ENCODE results near the gene REEP2.

The REEP2 gene

GRCh38 chr5:138466125-138466899 is 27.5 kb downstream of the REEP2 start:
- Histone ChIP-seq H4K12ac (ENCODE audit: low read depth, low read length) (no peak overlapping the region), H2AK5ac (ENCODE audit: low read length) (no peak overlapping the region), H2BK5ac (ENCODE audit: low read depth, low read length, poor library complexity) (no peak overlapping the region), H2AFZ (ENCODE audit: insufficient read depth, low read length, poor library complexity) (no peak overlapping the region), H3K27ac (ENCODE audit: low read depth, low read length) (no peak overlapping the region), H4K91ac (ENCODE audit: low read depth, low read length) (no peak overlapping the region), H3K9ac (ENCODE audit: low read length) (no peak overlapping the region), H3K4me3 (ENCODE audit: low read depth, low read length) (peak overlapping the region; percentile 78), H3K79me1 (ENCODE audit: low read length) (peaks cover 11% of the 10 kb centered on the region), H3K4ac (ENCODE audit: low read depth, low read length) (no peak overlapping the region), H3K14ac (ENCODE audit: low read length) (no peak overlapping the region), H3K4me1 (ENCODE audit: control insufficient read depth in 1 of 2, insufficient read depth in 2 of 2, low read length in 2 of 2) (peaks cover 7 to 10% of the 10 kb centered on the region in 2 experiments), H3K9me3 (ENCODE audit: insufficient read depth, low read depth, low read length) (peaks cover 3% of the 10 kb centered on the region), H2BK12ac (ENCODE audit: low read length) (no peak overlapping the region), H3K36me3 (ENCODE audit: control insufficient read depth in 1 of 2, insufficient read depth in 2 of 2, low read length in 2 of 2) (peaks cover 7 to 10% of the 10 kb centered on the region in 2 experiments), H3K79me2 (ENCODE audit: control insufficient read depth, insufficient read depth, low read length, poor library complexity) (peaks cover 4% of the 10 kb centered on the region), H3K23ac (ENCODE audit: low read length) (no peak overlapping the region), H3K18ac (ENCODE audit: low read length) (no peak overlapping the region), H2BK120ac (ENCODE audit: insufficient read depth, low read length, poor library complexity) (no peak overlapping the region), H3K27me3 (ENCODE audit: insufficient read depth, low read length) (no peaks in the 10 kb centered on the region), H4K8ac (ENCODE audit: low read depth, low read length) (no peak overlapping the region), H3K4me2 (ENCODE audit: low read length) (peak overlapping the region; percentile 98)
- no CpG with 5 or more reads among the region's 39 CpGs for WGBS (ENCODE audit: extremely low coverage, insufficient coverage, insufficient read length)
- DNase-seq = peak in 1 of 2 donors; percentile 24

GRCh38 chr5:138466900-138467710 is 28.2 kb downstream of the REEP2 start:
- H2BK5ac ChIP-seq (ENCODE audit: low read depth, low read length, poor library complexity) = no peak overlapping the region
- H4K8ac ChIP-seq (ENCODE audit: low read depth, low read length) = no peak overlapping the region
- H4K12ac ChIP-seq (ENCODE audit: low read depth, low read length) = no peak overlapping the region
- peaks cover 3% of the 10 kb centered on the region for H3K9me3 ChIP-seq (ENCODE audit: insufficient read depth, low read depth, low read length)
- WGBS (ENCODE audit: extremely low coverage, insufficient coverage, insufficient read length) = no CpG with 5 or more reads among the region's 45 CpGs
- peaks cover 11% of the 10 kb centered on the region for H3K79me1 ChIP-seq (ENCODE audit: low read length)
- peaks cover 7 to 10% of the 10 kb centered on the region in 2 experiments for H3K4me1 ChIP-seq (ENCODE audit: control insufficient read depth in 1 of 2, insufficient read depth in 2 of 2, low read length in 2 of 2)
- peak overlapping the region; percentile 98 for H3K4me2 ChIP-seq (ENCODE audit: low read length)
- H3K27me3 ChIP-seq (ENCODE audit: insufficient read depth, low read length) = no peaks in the 10 kb centered on the region
- no peak overlapping the region for H3K18ac ChIP-seq (ENCODE audit: low read length)
- H3K23ac ChIP-seq (ENCODE audit: low read length) = no peak overlapping the region
- no peak overlapping the region for H2BK12ac ChIP-seq (ENCODE audit: low read length)
- H2AK5ac ChIP-seq (ENCODE audit: low read length) = no peak overlapping the region
- no peak overlapping the region for H3K4ac ChIP-seq (ENCODE audit: low read depth, low read length)
- H4K91ac ChIP-seq (ENCODE audit: low read depth, low read length) = no peak overlapping the region
- H2AFZ ChIP-seq (ENCODE audit: insufficient read depth, low read length, poor library complexity) = no peak overlapping the region
- H3K4me3 ChIP-seq (ENCODE audit: low read depth, low read length) = no peak overlapping the region
- peaks cover 7 to 10% of the 10 kb centered on the region in 2 experiments for H3K36me3 ChIP-seq (ENCODE audit: control insufficient read depth in 1 of 2, insufficient read depth in 2 of 2, low read length in 2 of 2)
- H3K9ac ChIP-seq (ENCODE audit: low read length) = no peak overlapping the region
- peak in 1 of 2 donors; percentile 16 for DNase-seq
- no peak overlapping the region for H3K14ac ChIP-seq (ENCODE audit: low read length)
- no peak overlapping the region for H2BK120ac ChIP-seq (ENCODE audit: insufficient read depth, low read length, poor library complexity)
- H3K79me2 ChIP-seq (ENCODE audit: control insufficient read depth, insufficient read depth, low read length, poor library complexity) = peaks cover 4% of the 10 kb centered on the region
- no peak overlapping the region for H3K27ac ChIP-seq (ENCODE audit: low read depth, low read length)

DNA sequence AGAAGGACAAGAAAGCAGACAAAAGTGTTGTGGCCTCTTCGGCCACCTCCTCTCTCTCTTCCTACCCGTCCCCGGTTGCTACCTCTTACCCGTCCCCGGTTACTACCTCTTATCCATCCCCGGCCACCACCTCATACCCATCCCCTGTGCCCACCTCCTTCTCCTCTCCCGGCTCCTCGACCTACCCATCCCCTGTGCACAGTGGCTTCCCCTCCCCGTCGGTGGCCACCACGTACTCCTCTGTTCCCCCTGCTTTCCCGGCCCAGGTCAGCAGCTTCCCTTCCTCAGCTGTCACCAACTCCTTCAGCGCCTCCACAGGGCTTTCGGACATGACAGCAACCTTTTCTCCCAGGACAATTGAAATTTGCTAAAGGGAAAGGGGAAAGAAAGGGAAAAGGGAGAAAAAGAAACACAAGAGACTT is 28.9 kb downstream of the REEP2 start:
- Histone ChIP-seq H3K23ac (ENCODE audit: low read length) (no peak overlapping the region), H3K4me3 (ENCODE audit: low read depth, low read length) (no peak overlapping the region), H3K4me1 (ENCODE audit: control insufficient read depth in 1 of 2, insufficient read depth in 2 of 2, low read length in 2 of 2) (peaks cover 7 to 10% of the 10 kb centered on the region in 2 experiments), H3K9me3 (ENCODE audit: insufficient read depth, low read depth, low read length) (peaks cover 3% of the 10 kb centered on the region), H2AK5ac (ENCODE audit: low read length) (no peak overlapping the region), H4K8ac (ENCODE audit: low read depth, low read length) (no peak overlapping the region), H3K79me1 (ENCODE audit: low read length) (peaks cover 11% of the 10 kb centered on the region), H2BK5ac (ENCODE audit: low read depth, low read length, poor library complexity) (no peak overlapping the region), H4K91ac (ENCODE audit: low read depth, low read length) (no peak overlapping the region), H2AFZ (ENCODE audit: insufficient read depth, low read length, poor library complexity) (no peak overlapping the region), H4K12ac (ENCODE audit: low read depth, low read length) (no peak overlapping the region), H3K14ac (ENCODE audit: low read length) (no peak overlapping the region), H3K79me2 (ENCODE audit: control insufficient read depth, insufficient read depth, low read length, poor library complexity) (peaks cover 4% of the 10 kb centered on the region), H3K36me3 (ENCODE audit: control insufficient read depth in 1 of 2, insufficient read depth in 2 of 2, low read length in 2 of 2) (peaks cover 7 to 10% of the 10 kb centered on the region in 2 experiments), H3K27me3 (ENCODE audit: insufficient read depth, low read length) (no peaks in the 10 kb centered on the region), H3K4ac (ENCODE audit: low read depth, low read length) (no peak overlapping the region), H3K9ac (ENCODE audit: low read length) (no peak overlapping the region), H2BK12ac (ENCODE audit: low read length) (no peak overlapping the region), H3K27ac (ENCODE audit: low read depth, low read length) (no peak overlapping the region), H3K4me2 (ENCODE audit: low read length) (no peak overlapping the region), H3K18ac (ENCODE audit: low read length) (no peak overlapping the region), H2BK120ac (ENCODE audit: insufficient read depth, low read length, poor library complexity) (no peak overlapping the region)
- peak in 1 of 2 donors; percentile 18 for DNase-seq
- WGBS (ENCODE audit: extremely low coverage, insufficient coverage, insufficient read length) = no CpG with 5 or more reads among the region's 14 CpGs

GRCh38 chr5:138468133-138468965 is 29.5 kb downstream of the REEP2 start:
- peaks cover 11% of the 10 kb centered on the region for H3K79me1 ChIP-seq (ENCODE audit: low read length)
- H3K9me3 ChIP-seq (ENCODE audit: insufficient read depth, low read depth, low read length) = peaks cover 3% of the 10 kb centered on the region
- H2AFZ ChIP-seq (ENCODE audit: insufficient read depth, low read length, poor library complexity) = no peak overlapping the region
- H3K36me3 ChIP-seq (ENCODE audit: control insufficient read depth in 1 of 2, insufficient read depth in 2 of 2, low read length in 2 of 2) = peaks cover 7 to 10% of the 10 kb centered on the region in 2 experiments
- H4K12ac ChIP-seq (ENCODE audit: low read depth, low read length) = no peak overlapping the region
- H3K23ac ChIP-seq (ENCODE audit: low read length) = no peak overlapping the region
- peak in 1 of 2 donors; percentile 51 for DNase-seq
- H3K14ac ChIP-seq (ENCODE audit: low read length) = no peak overlapping the region
- H3K27ac ChIP-seq (ENCODE audit: low read depth, low read length) = no peak overlapping the region
- H3K9ac ChIP-seq (ENCODE audit: low read length) = no peak overlapping the region
- no peak overlapping the region for H2AK5ac ChIP-seq (ENCODE audit: low read length)
- H2BK120ac ChIP-seq (ENCODE audit: insufficient read depth, low read length, poor library complexity) = no peak overlapping the region
- H4K8ac ChIP-seq (ENCODE audit: low read depth, low read length) = no peak overlapping the region
- peaks cover 7 to 9% of the 10 kb centered on the region in 2 experiments for H3K4me1 ChIP-seq (ENCODE audit: control insufficient read depth in 1 of 2, insufficient read depth in 2 of 2, low read length in 2 of 2)
- H3K18ac ChIP-seq (ENCODE audit: low read length) = no peak overlapping the region
- no peak overlapping the region for H3K4me2 ChIP-seq (ENCODE audit: low read length)
- H2BK12ac ChIP-seq (ENCODE audit: low read length) = no peak overlapping the region
- no peak overlapping the region for H3K4ac ChIP-seq (ENCODE audit: low read depth, low read length)
- no CpG with 5 or more reads among the region's 7 CpGs for WGBS (ENCODE audit: extremely low coverage, insufficient coverage, insufficient read length)
- no peaks in the 10 kb centered on the region for H3K27me3 ChIP-seq (ENCODE audit: insufficient read depth, low read length)
- H2BK5ac ChIP-seq (ENCODE audit: low read depth, low read length, poor library complexity) = no peak overlapping the region
- H3K79me2 ChIP-seq (ENCODE audit: control insufficient read depth, insufficient read depth, low read length, poor library complexity) = peaks cover 4% of the 10 kb centered on the region
- H3K4me3 ChIP-seq (ENCODE audit: low read depth, low read length) = no peak overlapping the region
- no peak overlapping the region for H4K91ac ChIP-seq (ENCODE audit: low read depth, low read length)
